Measurements from ENCODE around the gene LRRC9. TPM values are rescaled to one million over a fixed set of nuclear protein-coding genes. Genes with fewer than 3 reads are reported as not detected.

Gene LRRC9
- total and polyA plus RNA-seq, 2 experiments from 2014 or later, result 2.2 to 3.1 TPM

GRCh38 chr14:59870277-59871165 lies 49.4 kb upstream of the LRRC9 start, which contains the start of gene RTN1:
RTN1 (minus strand) TSS chr14:59870776; CDS start chr14:59870630, 146 bp downstream.
- H3K4me2 ChIP-seq, result peak within 1 kb of the TSS; percentile 95
- H3K9me3 Mint-ChIP-seq, result no peaks in the 10 kb centered on the region; the same call in 2 of the 3 replicates
- H3K36me3 Mint-ChIP-seq (ENCODE audit: low read depth), result no peaks in the 10 kb centered on the region
- peaks cover 58% of the 10 kb centered on the region for H3K27me3 ChIP-seq (ENCODE audit: insufficient read depth)
- no peaks in the 10 kb centered on the region for H4K20me1 ChIP-seq (replicated peaks; ENCODE audit: insufficient read depth)
- H3F3A ChIP-seq (replicated peaks; ENCODE audit: low read depth), result no peaks in the 10 kb centered on the region
- H3K79me2 ChIP-seq (replicated peaks; ENCODE audit: insufficient read depth), result no peaks in the 10 kb centered on the region
- peaks cover 32% of the 10 kb centered on the region for H3K27me3 Mint-ChIP-seq (ENCODE audit: insufficient read depth, low read depth, poor library complexity)
- H3K4me3 ChIP-seq, result peak within 1 kb of the TSS; percentile 78
- ATAC-seq (peak; percentile 87), DNase-seq (ENCODE audit: low spot score) (peak; percentile 85)
- peak within 1 kb of the TSS; percentile 91 for H3K4me3 Mint-ChIP-seq
- H3K27ac Mint-ChIP-seq, result no peak within 1 kb of the TSS
- peaks cover 7% of the 10 kb centered on the region; the same call in 1 of the 2 replicates for H3K4me1 ChIP-seq (ENCODE audit: insufficient read depth)
- H3K4me1 Mint-ChIP-seq, result peaks cover 12% of the 10 kb centered on the region
- no peaks in the 10 kb centered on the region for H3K9me2 ChIP-seq (ENCODE audit: insufficient read depth)
- peak within 1 kb of the TSS; percentile 100 for H2AFZ ChIP-seq
- no peaks in the 10 kb centered on the region for H3K36me3 ChIP-seq (ENCODE audit: insufficient read depth)
- H3K27ac ChIP-seq (ENCODE audit: low read depth), result no peak within 1 kb of the TSS
- no peak for TF ChIP-seq CTCF (conservative IDR thresholded peaks at IDR 0.05; ENCODE audit: low read depth in 2 of 2)
- TF ChIP-seq EZH2phosphoT487 (IDR thresholded peaks at IDR 0.05; ENCODE audit: unreplicated experiment), result no peak
- no peak for TF ChIP-seq STAT1 (IDR thresholded peaks at IDR 0.05; ENCODE audit: unreplicated experiment)
- no peak for TF ChIP-seq POLR2AphosphoS5 (IDR thresholded peaks at IDR 0.05; ENCODE audit: low read depth)
- no peak for TF ChIP-seq NANOG (IDR thresholded peaks at IDR 0.05; ENCODE audit: borderline replicate concordance)
- no peak for TF ChIP-seq JUNB (IDR thresholded peaks at IDR 0.05; ENCODE audit: unreplicated experiment)
- no peak for TF ChIP-seq ZNF331 (CRISPR knock-in tag; IDR thresholded peaks at IDR 0.05; ENCODE audit: low read depth)
- TF ChIP-seq ETS1 (IDR thresholded peaks at IDR 0.05), result no peak
- peak; percentile 52 for TF ChIP-seq EZH2 (IDR thresholded peaks at IDR 0.05; ENCODE audit: low read depth, unreplicated experiment)
- no peak for TF ChIP-seq REST (IDR thresholded peaks at IDR 0.05; ENCODE audit: unreplicated experiment)
- TF ChIP-seq CREB1 (CRISPR knock-in tag; IDR thresholded peaks at IDR 0.05; ENCODE audit: low read depth), result peak; percentile 24; the same call in 1 of the 2 replicates
- no peak for TF ChIP-seq ZNF114 (CRISPR knock-in tag; IDR thresholded peaks at IDR 0.05)
- no peak for TF ChIP-seq ZNF462 (CRISPR knock-in tag; IDR thresholded peaks at IDR 0.05)
